NB4 (cell line): Measurements from ENCODE around the gene HIBCH.
"Not testable (repeated sequence)": the region's sequence is repeated elsewhere in the genome, so short reads cannot be mapped to it uniquely, and the experiment has no call there.

Source experiments
- MYC ChIP-seq: IDR thresholded peaks from 2 replicates; pipeline ENCODE4 v1.6.1; 2011; ENCODE audit warnings: low read depth, low read length
- TF ChIP-seq, protein P1 (sequence below): IDR thresholded peaks from one replicate; pipeline ENCODE4 v1.5.1; 2012; ENCODE audit warnings: low read depth, low read length

DNA sequence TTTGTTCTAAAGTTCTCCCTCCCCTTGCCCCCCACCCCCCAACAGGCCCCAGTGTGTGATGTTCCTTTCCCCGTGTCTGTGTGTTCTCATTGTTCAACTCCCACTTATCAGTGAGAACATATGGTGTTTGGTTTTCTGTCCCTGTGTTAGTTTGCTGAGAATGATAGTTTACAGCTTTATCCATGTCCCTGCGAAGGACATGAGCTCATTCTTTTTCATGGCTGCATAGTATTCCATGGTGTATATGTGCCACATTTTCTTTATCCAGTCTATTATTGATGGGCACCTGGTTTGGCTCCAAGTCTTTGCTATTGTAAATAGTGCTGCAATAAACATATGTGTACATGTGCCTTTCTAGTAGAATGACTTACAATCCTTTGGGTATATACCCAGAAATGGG lies 21.7 kb downstream of the HIBCH start:
- not testable (repeated sequence) for TF ChIP-seq MYC
- TF ChIP-seq, protein P1, sequence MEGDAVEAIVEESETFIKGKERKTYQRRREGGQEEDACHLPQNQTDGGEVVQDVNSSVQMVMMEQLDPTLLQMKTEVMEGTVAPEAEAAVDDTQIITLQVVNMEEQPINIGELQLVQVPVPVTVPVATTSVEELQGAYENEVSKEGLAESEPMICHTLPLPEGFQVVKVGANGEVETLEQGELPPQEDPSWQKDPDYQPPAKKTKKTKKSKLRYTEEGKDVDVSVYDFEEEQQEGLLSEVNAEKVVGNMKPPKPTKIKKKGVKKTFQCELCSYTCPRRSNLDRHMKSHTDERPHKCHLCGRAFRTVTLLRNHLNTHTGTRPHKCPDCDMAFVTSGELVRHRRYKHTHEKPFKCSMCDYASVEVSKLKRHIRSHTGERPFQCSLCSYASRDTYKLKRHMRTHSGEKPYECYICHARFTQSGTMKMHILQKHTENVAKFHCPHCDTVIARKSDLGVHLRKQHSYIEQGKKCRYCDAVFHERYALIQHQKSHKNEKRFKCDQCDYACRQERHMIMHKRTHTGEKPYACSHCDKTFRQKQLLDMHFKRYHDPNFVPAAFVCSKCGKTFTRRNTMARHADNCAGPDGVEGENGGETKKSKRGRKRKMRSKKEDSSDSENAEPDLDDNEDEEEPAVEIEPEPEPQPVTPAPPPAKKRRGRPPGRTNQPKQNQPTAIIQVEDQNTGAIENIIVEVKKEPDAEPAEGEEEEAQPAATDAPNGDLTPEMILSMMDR: not testable (repeated sequence)
